ENCODE measurements around the gene TFPI2. TPM values are rescaled to one million over a fixed set of nuclear protein-coding genes. Genes with fewer than 3 reads are reported as not detected.

TFPI2 gene
- total RNA-seq, 1 donor from 2014 or later, result 33.7 TPM

DNA sequence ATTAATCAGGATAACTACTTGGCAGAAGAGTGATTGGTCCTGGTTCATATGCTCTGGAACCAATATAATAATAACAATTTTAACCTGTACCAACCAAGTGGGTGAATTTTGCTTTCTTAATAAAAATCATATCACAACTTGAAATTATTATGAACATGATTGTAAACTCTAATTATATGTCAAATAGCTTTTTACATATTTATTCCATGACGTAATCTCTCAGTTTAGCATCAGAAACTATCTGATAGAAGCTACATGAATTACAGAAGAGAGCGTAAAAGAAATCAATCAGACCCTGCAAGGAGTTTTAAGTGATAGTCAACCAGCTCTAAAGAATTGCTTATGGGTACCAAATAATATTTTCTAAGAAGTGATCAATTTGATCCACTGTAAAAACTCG, 41.1 kb upstream of the TFPI2 start:
- Histone ChIP-seq H3K27me3 (ENCODE audit: control insufficient read depth, insufficient read depth, low read length) (no peaks in the 10 kb centered on the region), H3K36me3 (ENCODE audit: control insufficient read depth, insufficient read depth, low read length) (no peaks in the 10 kb centered on the region), H3K4me3 (ENCODE audit: low read depth, low read length) (no peak overlapping the region)
- DNase-seq (ENCODE audit: low read depth), result no peak
- TF ChIP-seq, protein P1, sequence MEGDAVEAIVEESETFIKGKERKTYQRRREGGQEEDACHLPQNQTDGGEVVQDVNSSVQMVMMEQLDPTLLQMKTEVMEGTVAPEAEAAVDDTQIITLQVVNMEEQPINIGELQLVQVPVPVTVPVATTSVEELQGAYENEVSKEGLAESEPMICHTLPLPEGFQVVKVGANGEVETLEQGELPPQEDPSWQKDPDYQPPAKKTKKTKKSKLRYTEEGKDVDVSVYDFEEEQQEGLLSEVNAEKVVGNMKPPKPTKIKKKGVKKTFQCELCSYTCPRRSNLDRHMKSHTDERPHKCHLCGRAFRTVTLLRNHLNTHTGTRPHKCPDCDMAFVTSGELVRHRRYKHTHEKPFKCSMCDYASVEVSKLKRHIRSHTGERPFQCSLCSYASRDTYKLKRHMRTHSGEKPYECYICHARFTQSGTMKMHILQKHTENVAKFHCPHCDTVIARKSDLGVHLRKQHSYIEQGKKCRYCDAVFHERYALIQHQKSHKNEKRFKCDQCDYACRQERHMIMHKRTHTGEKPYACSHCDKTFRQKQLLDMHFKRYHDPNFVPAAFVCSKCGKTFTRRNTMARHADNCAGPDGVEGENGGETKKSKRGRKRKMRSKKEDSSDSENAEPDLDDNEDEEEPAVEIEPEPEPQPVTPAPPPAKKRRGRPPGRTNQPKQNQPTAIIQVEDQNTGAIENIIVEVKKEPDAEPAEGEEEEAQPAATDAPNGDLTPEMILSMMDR (IDR thresholded peaks at IDR 0.05; ENCODE audit: insufficient read depth, low read length, poor library complexity, severe bottlenecking), result no peak

GRCh38 chr7:93927585-93927984, 37.0 kb upstream of the TFPI2 start:
- DNase-seq (ENCODE audit: low read depth), result no peak
- TF ChIP-seq, protein P1 (IDR thresholded peaks at IDR 0.05; ENCODE audit: insufficient read depth, low read length, poor library complexity, severe bottlenecking), result no peak
- H3K4me3 ChIP-seq (ENCODE audit: low read depth, low read length), result no peak overlapping the region
- no peaks in the 10 kb centered on the region for H3K27me3 ChIP-seq (ENCODE audit: control insufficient read depth, insufficient read depth, low read length)
- H3K36me3 ChIP-seq (ENCODE audit: control insufficient read depth, insufficient read depth, low read length), result no peaks in the 10 kb centered on the region

DNA sequence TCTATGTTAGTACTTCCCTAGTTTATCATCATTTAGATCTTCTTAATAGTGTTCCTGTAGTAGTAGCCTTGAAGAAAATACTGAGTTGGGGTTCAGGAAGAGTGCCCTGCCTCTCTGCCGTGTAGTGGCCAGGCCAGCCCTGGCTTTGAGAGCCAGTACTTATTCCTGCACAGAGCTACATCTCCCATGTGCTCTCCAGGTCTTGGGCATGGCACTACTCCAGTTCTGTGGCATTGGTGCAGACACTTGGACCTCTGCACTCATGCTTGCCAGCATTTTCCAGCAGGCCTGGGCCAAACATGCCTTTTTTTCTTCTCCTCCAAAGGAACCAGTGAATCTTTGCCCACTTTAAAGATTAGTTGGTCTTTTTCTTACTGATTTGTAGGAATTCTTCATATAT, 36.2 kb upstream of the TFPI2 start:
- TF ChIP-seq, protein P1 (IDR thresholded peaks at IDR 0.05; ENCODE audit: insufficient read depth, low read length, poor library complexity, severe bottlenecking), result no peak
- no peak overlapping the region for H3K4me3 ChIP-seq (ENCODE audit: low read depth, low read length)
- no peaks in the 10 kb centered on the region for H3K27me3 ChIP-seq (ENCODE audit: control insufficient read depth, insufficient read depth, low read length)
- H3K36me3 ChIP-seq (ENCODE audit: control insufficient read depth, insufficient read depth, low read length), result no peaks in the 10 kb centered on the region
- no peak for DNase-seq (ENCODE audit: low read depth)

- no peaks in the 10 kb centered on the region for H3K36me3 ChIP-seq (ENCODE audit: control insufficient read depth, insufficient read depth, low read length)
- TF ChIP-seq, protein P1 (IDR thresholded peaks at IDR 0.05; ENCODE audit: insufficient read depth, low read length, poor library complexity, severe bottlenecking), result no peak
- no peaks in the 10 kb centered on the region for H3K27me3 ChIP-seq (ENCODE audit: control insufficient read depth, insufficient read depth, low read length)
- no peak for DNase-seq (ENCODE audit: low read depth)
- peak overlapping the region; percentile 45 for H3K4me3 ChIP-seq (ENCODE audit: low read depth, low read length)
These were observed 33.4 kb upstream of the TFPI2 start for GRCh38 chr7:93923942-93924341.

DNA sequence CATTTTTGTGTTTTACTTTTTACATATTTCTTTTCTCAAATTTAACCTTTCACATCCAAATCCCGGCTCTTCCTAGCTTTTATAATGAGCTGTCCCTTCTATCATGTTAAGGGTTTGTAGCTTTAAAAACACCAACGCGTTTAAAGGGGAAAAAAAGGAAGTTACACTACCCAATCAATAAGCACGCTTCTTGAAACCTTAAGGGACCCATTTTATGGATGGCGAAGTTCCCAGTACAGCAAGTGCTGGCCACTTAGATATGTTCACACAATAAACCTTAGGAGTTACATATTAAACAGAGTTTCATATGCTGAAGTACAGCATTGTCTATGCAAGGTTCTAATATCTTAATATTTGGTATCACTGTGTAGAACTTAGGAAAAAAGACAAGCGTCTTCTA, 32.7 kb upstream of the TFPI2 start:
- H3K4me3 ChIP-seq (ENCODE audit: low read depth, low read length), result peak overlapping the region; percentile 45
- DNase-seq (ENCODE audit: low read depth), result no peak
- TF ChIP-seq, protein P1 (IDR thresholded peaks at IDR 0.05; ENCODE audit: insufficient read depth, low read length, poor library complexity, severe bottlenecking), result no peak
- no peaks in the 10 kb centered on the region for H3K36me3 ChIP-seq (ENCODE audit: control insufficient read depth, insufficient read depth, low read length)
- H3K27me3 ChIP-seq (ENCODE audit: control insufficient read depth, insufficient read depth, low read length), result no peaks in the 10 kb centered on the region
